Right cardiac atrium (tissue), 5 donors: ENCODE measurements around the gene ASMTL. TPM values are rescaled to one million over a fixed set of nuclear protein-coding genes. Genes with fewer than 3 reads are reported as not detected.
"Not testable (repeated sequence)": the region's sequence is repeated elsewhere in the genome, so short reads cannot be mapped to it uniquely, and the experiment has no call there.

Source experiments
- ATAC-seq, 2 donors: fragments of 200-7000 bp; cut with Tn5 transposase; one replicate each; pipeline versions ENCODE4 v1.8.0 to v1.9.1; 2020; ENCODE audit warnings: moderate library complexity in 2 of 2, mild to moderate bottlenecking in 1 of 2
- DNase-seq, 3 donors: peaks; one replicate each; pipeline ENCODE4 v3.0.0-alpha.2; 2020
- H3K27ac ChIP-seq: one replicate; pipeline ENCODE4 v1.5.1; 2013; ENCODE audit warnings: mild to moderate bottlenecking, low read length, control low read depth, moderate library complexity
- H3K27me3 ChIP-seq: one replicate; pipeline ENCODE4 v1.6.1; 2013; ENCODE audit not compliant: control insufficient read depth, insufficient read depth
- H3K4me1 ChIP-seq: one replicate; pipeline ENCODE4 v1.6.1; 2013; ENCODE audit warnings: low read length; ENCODE audit not compliant: control insufficient read depth, insufficient read depth
- H3K4me3 ChIP-seq: one replicate; pipeline ENCODE4 v1.5.1; 2013; ENCODE audit warnings: low read length, control low read depth
- H3K9me3 ChIP-seq: one replicate; pipeline ENCODE4 v1.6.1; 2013; ENCODE audit warnings: low read length; ENCODE audit not compliant: control insufficient read depth
- WGBS: extraction: QIAGEN DNeasy Blood & Tissue Kit; methylation state at CpG from one replicate; pipeline ENCODE4 v1.1.7; 2013; 5-methylcytosine and 5-hydroxymethylcytosine counted together
- intact Hi-C, 4 donors: fragments of 100-400 bp; cut with DNase I; formaldehyde crosslinking; loops; one replicate each; pipeline versions ENCODE4 v1.11.0 to v1.14.0; 2022 to 2023
- polyA plus RNA-seq: library from polyadenylated mRNA; stranded (reverse); fragments of 200-250 nt; gene quantifications from one replicate; pipeline ENCODE4 v1.2.3, GENCODE V29; 2013
- total RNA-seq, 4 donors: library from RNA; stranded (reverse); fragmentation: NEBNext Ultra II Directional; extraction: Animal tissue kit (Norgen Biotek cat#: 25700); gene quantifications; one replicate each; pipeline ENCODE4 v1.2.1, GENCODE V29; 2021
- donor health status: healthy with polysubstance abuse.
- donor health status: DM: no; HTN: yes; CAD: no.
- donor health status: DM: no; HTN: no; CAD: no.
- donor health status: DM: no; HTN: yes; CAD: no; lungs with severe emphysema.
- donor health status: DM: yes; HTN: yes; CAD: no.

The ASMTL gene
- total and polyA plus RNA-seq, 5 donors: 27.7 to 34.4 (median 34.1) TPM

DNA sequence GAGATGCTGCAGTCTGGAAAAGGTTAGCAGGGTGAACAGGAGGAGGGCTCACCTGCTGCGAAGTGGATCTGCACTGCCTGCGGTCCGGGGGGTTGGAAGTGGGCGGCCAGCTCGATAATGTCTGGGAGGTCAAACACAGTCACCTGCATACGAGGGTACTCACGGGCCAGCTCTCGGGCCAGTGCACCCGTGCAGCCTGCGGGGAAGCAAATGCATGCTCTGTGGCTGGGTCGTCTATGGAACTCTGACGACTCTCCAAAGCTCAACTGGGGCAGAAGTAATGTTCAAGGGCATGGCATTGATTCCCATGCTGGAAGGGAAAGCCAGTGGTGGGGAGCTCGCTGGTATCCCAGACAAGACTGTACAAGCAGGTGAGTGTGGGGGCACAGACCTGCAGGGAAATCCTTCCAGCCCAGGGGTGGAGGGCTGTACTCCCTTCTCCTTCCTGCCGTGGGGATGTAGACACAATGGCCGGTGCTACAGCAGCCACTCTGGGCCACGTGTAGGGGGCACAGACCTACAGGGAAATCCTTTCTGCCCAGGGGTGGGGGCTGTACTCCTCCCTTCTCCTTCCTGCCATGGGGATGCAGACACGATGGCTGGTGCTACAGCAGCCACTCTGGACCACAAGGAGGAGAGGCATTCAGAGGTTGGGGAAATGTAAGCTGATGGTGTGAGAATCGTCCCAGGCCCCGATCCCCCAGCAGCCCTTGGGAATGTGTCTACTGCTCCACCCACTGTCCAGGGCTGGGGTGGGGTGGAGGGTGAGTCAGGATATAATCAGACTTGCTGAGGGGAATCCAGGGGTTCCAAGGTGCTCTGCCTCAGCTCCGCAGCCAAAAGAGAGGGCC, 34.6 kb downstream of the ASMTL start:
- 95% methylated on average over 20 of the region's 20 CpGs for WGBS
- no peak overlapping the region for H3K27ac ChIP-seq
- no peak overlapping the region for H3K4me3 ChIP-seq
- intact Hi-C loops: no loop called here
- H3K4me1 ChIP-seq: no peaks in the 10 kb centered on the region
- no peaks in the 10 kb centered on the region for H3K27me3 ChIP-seq
- H3K9me3 ChIP-seq: peaks cover 2% of the 10 kb centered on the region
- DNase-seq (peak in 1 of 3 donors; percentile 42), ATAC-seq (no peak)

DNA sequence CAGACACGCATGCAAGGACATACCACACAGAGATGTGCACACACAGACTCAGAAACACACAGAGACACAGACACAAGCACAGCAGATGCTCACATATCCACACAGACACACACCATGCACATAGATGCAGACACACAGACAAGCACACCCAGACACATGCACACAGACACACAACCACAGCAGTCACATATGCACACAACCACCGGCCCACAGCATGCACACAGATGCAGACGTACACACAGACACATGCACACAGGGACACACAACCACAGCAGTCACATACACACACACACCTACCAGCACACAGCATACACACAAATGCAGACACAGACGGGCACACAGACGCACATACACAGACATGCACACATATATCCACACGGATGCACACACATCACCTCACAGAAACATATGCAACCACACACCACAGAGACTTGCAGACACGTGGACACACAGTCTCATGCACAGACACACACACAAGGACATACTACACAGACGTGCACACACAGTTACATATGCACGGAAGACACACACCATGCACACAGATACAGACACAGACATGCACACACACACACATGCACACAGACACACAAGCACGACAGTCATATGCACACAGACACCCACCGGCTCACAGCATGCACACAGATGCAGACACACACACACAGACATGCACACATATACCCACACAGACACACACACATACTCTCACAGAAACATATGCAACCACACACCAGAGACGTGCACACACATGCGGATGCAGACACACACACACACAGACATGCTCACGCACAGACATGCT, 35.5 kb downstream of the ASMTL start:
- peak in 1 of 3 donors; percentile 8 for DNase-seq

DNA sequence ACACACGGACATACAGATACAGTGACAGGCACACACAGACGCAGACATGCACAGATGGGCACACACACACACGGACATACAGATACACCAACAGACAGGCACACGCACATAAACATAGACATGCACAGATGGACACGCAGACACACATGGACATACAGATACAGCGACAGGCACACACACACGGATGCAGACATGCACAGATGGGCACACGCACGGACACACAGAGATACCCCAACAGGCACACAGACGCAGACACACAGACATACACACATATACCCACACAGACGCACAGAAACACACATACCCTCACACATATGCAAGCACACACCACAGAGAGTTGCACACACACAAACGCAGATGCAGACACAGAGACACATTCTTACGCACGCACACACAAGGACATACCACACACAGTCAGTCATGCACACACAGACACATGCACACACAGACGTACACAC, 36.4 kb downstream of the ASMTL start:
- H3K4me1 ChIP-seq: no peaks in the 10 kb centered on the region
- no peak for ATAC-seq
- no peak for DNase-seq
- H3K4me3 ChIP-seq: no peak overlapping the region
- intact Hi-C loops: no loop called here
- H3K9me3 ChIP-seq: no peaks in the 10 kb centered on the region
- no peaks in the 10 kb centered on the region for H3K27me3 ChIP-seq
- WGBS: 83% methylated on average over 15 of the region's 15 CpGs
- H3K27ac ChIP-seq: no peak overlapping the region

More for the DNA sequence above, 35.5 kb downstream of the ASMTL start:
- no peak for ATAC-seq
- Histone ChIP-seq H3K4me3 (no peak overlapping the region), H3K9me3 (no peaks in the 10 kb centered on the region), H3K27ac (no peak overlapping the region), H3K4me1 (no peaks in the 10 kb centered on the region), H3K27me3 (no peaks in the 10 kb centered on the region)
- WGBS: 87% methylated on average over 14 of the region's 14 CpGs
- intact Hi-C loops: no loop called here

DNA sequence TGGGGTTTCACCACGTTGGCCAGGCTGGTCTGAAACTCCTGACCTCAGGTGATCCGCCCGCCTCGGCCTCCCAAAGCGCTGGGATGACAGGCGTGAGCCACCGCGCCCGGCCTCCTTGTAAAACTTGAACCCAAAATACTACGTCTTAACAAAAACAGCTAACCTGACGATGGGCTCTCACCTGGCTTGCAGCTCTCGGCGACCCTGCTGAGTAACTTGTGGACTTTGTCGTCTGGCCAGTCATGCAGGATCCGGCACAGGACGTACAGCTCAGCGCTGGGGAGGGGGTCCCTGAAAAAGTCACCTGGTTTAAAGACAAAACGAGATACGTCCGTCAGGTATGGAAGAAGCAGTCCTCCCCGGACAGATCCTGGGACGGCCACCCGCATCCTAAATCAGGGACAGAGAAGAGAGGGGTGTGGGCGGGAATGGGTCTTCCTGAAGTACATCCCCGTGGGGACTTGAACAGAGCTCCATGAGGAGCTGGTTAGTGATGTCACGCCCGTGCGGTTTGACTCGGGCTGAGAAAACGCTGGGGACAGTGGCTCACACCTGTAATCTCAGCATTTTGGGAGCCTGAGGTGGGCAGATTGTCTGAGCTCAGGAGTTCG, 40.1 kb downstream of the ASMTL start:
- Histone ChIP-seq H3K4me1 (no peaks in the 10 kb centered on the region), H3K9me3 (no peaks in the 10 kb centered on the region), H3K27ac (no peak overlapping the region), H3K27me3 (no peaks in the 10 kb centered on the region), H3K4me3 (no peak overlapping the region)
- DNase-seq (peak in 2 of 3 donors; percentile 23 to 37), ATAC-seq (no peak)
- intact Hi-C loops: no loop called here
- 91% methylated on average over 31 of the region's 31 CpGs for WGBS

DNA sequence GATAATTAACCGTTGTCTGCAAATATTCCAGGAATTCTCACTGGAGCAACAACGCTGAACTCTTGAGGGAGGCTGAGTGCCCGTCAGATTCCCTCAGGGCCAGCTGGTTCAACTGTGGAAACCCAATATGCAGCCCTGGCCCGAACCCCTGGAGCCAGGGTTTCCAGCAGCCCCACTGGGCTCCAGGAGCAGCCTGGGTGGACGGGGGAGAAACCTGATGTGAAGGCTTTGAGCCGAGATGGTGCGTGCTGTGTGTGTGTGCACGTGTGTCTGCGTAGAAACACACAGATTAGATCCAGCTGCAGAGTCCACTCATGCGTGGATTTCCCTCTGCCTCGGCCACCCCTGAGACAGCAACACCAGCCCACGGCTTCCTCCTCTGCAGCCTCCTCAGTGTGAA, 41.4 kb downstream of the ASMTL start:
- no peaks in the 10 kb centered on the region for H3K4me1 ChIP-seq
- no peaks in the 10 kb centered on the region for H3K9me3 ChIP-seq
- ATAC-seq (no peak), DNase-seq (peak in 1 of 3 donors; percentile 29)
- no peaks in the 10 kb centered on the region for H3K27me3 ChIP-seq
- WGBS: 79% methylated on average over 12 of the region's 12 CpGs
- H3K27ac ChIP-seq: no peak overlapping the region
- intact Hi-C loops: no loop called here
- H3K4me3 ChIP-seq: no peak overlapping the region

DNA sequence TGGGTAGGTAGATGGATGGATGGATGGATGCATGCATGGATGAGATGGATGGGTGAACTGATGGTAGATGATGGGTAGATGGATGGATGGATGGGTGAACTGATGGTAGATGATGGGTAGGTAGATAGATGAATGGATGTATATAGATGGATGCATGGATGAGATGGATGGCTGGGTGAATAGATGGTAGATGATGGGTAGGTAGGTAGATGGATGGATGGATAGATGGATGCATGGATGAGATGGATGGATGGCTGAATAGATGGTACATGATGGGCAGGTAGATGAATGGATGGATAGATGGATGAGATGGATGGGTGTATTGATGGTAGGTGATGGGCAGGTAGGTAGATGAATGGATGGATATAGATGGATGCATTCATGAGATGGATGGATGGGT, 45.7 kb downstream of the ASMTL start:
- no peaks in the 10 kb centered on the region for H3K9me3 ChIP-seq
- no peak overlapping the region for H3K27ac ChIP-seq
- no peaks in the 10 kb centered on the region for H3K4me1 ChIP-seq
- ATAC-seq: no peak
- no peak for DNase-seq
- H3K4me3 ChIP-seq: no peak overlapping the region
- intact Hi-C loops: no loop called here
- H3K27me3 ChIP-seq: no peaks in the 10 kb centered on the region

DNA sequence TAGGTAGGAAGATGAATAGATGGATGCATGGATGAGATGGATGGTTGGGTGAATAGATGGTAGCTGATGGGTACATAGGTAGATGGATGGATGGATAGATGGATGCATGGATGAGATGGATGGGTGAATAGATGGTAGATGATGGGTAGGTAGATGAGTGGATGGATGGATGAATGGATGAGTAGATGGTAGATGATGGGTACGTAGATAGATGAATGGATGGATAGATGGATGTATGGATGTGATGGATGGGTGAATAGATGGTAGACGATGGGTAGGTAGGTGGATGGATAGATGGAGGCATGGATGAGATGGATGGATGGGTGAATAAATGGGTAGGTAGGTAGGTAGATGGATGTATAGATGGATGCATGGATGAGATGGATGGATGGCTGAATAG, 46.9 kb downstream of the ASMTL start:
- intact Hi-C loops, H3K4me3 ChIP-seq, H3K9me3 ChIP-seq, ATAC-seq, H3K27me3 ChIP-seq, H3K27ac ChIP-seq, DNase-seq, H3K4me1 ChIP-seq: not testable (repeated sequence)
- 97% methylated on average over 2 of the region's 2 CpGs for WGBS

DNA sequence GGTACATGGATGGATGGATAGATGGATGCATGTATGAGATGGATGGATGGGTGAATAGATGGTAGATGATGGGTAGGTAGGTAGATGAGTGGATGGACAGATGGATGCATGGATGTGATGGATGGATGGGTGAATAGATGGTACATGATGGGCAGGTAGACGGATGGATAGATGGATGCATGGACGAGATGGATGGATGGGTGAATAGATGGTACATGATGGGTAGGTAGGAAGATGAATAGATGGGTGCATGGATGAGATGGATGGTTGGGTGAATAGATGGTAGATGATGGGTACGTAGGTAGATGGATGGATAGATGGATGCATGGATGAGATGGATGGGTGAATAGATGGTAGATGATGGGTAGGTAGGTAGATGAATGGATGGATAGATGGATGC, 48.8 kb downstream of the ASMTL start:
- H3K4me3 ChIP-seq, H3K4me1 ChIP-seq, H3K27ac ChIP-seq, ATAC-seq, H3K27me3 ChIP-seq, H3K9me3 ChIP-seq, intact Hi-C loops, DNase-seq: not testable (repeated sequence)
- over 99% methylated on average over 3 of the region's 3 CpGs for WGBS

DNA sequence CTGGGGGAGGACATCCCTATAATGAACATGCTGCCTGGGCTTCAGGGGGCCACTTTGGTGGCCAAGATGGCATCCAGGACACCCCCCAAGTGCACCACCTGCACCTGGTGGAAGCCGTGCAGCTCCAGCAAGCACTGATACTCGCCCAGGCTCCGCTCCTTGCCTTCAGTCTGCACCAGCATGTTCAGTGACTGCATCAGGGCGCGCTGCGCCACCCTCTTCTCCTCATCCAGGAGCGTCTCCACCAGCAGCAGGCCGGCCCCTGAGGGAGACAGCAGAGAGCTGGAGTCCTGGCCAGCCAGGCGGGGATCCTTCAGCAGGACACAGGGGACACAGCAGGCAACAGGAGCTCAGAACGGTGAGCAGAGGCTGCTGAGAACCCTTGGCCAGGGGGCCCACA, 49.5 kb downstream of the ASMTL start:
- 97% methylated on average over 10 of the region's 10 CpGs for WGBS
- no peaks in the 10 kb centered on the region for H3K27me3 ChIP-seq
- DNase-seq (peak in 2 of 3 donors; percentile 25 to 45), ATAC-seq (no peak)
- intact Hi-C loops: no loop called here
- H3K4me3 ChIP-seq: no peak overlapping the region
- no peaks in the 10 kb centered on the region for H3K9me3 ChIP-seq
- no peak overlapping the region for H3K27ac ChIP-seq
- no peaks in the 10 kb centered on the region for H3K4me1 ChIP-seq

DNA sequence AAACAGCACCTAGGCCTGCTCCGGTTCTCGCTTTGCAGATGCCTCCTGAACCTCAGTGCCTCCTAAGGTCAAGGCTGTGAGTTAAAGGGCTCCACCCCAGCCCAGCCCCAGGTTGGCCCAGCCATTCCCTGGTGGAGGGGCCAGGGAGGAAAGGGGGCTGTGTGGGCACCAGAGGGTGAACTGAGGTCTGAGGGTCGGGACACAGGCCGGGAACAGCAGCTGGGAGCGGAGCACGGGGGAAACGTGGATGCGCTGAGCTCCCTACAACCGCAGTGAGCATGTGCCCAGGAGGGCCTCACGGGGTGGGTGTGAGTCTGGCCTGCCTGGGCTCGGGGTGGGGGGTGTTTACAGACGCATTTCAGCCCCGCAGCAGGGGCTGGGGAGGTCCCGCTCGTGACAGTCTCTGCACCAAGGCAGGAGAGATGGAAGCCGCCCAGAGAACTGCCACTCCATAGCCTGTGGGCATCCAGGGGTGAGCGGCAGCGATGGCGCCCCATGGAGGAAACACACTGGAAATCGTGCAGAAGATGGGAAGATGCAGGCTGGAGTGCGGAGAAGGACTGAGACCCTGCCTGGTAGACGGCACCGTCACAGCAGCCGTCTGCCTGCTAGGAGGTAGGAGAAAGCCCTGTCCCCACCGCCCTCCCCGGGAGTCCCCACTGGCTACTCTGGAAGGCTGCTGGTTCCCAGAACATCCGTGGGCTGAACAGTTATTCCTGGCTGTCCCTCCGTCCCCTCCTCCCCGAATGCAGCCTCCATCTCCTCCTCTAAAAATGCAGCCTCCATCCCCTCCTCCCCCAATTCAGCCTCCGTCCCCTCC, 50.9 kb downstream of the ASMTL start:
- 89% methylated on average over 30 of the region's 30 CpGs for WGBS

More for the DNA sequence above, 50.9 kb downstream of the ASMTL start:
- Histone ChIP-seq H3K9me3 (no peaks in the 10 kb centered on the region), H3K4me3 (no peak overlapping the region), H3K27me3 (no peaks in the 10 kb centered on the region), H3K27ac (no peak overlapping the region), H3K4me1 (no peaks in the 10 kb centered on the region)
- intact Hi-C loops: no loop called here
- DNase-seq: peak in 2 of 3 donors; percentile 45 to 47
- peak in 1 of 2 donors; percentile 9 for ATAC-seq
